HEK293 (cell line): ENCODE data around the gene WIPI1.

Source experiments
- CTCF ChIA-PET: fragments of 350-600 bp; formaldehyde crosslinking; extraction: SDS; loops from one replicate; lab custom pipeline; 2021; ENCODE audit warnings: antibody characterized with exemption; lab: Yijun Ruan, JAX
- POLR2A ChIA-PET: fragments of 300-600 bp; formaldehyde crosslinking; extraction: SDS; loops from one replicate; lab custom pipeline; 2020; ENCODE audit warnings: antibody characterized with exemption, inconsistent platforms; lab: Yijun Ruan, JAX
- H3K27ac ChIP-seq: fragments of 200-500 bp; sonication (Bioruptor generic); 2 replicates; pipeline ENCODE4 v1.5.1; 2014; ENCODE audit warnings: low read depth, low read length, control low read depth, inconsistent platforms; ENCODE audit errors: extremely low read depth
- H3K36me3 ChIP-seq, 2 experiments: fragments of 200-500 bp in 1 of 2; sonication (Bioruptor generic) in 1 of 2; 1 replicate in 1 of 2; 2 replicates in 1 of 2; pipeline ENCODE4 v1.5.1; 2014 to 2017; ENCODE audit warnings: inconsistent platforms in 2 of 2, low read length in 2 of 2; ENCODE audit not compliant: control insufficient read depth in 2 of 2, insufficient read depth in 1 of 2
- H3K4me1 ChIP-seq: fragments of 200-500 bp; sonication (Bioruptor generic); 2 replicates; pipeline ENCODE4 v1.5.1; 2014; ENCODE audit warnings: mild to moderate bottlenecking, low read length, inconsistent platforms; ENCODE audit not compliant: control insufficient read depth, insufficient read depth
- H3K4me3 ChIP-seq: 2 replicates; pipeline ENCODE4 v1.5.1; 2011; ENCODE audit warnings: low read depth, mild to moderate bottlenecking, control low read depth, low read length, moderate library complexity
- H3K9me3 ChIP-seq: fragments of 200-500 bp; sonication (Bioruptor generic); 2 replicates; pipeline ENCODE4 v1.5.1; 2014; ENCODE audit warnings: low read depth, low read length, inconsistent platforms; ENCODE audit not compliant: control insufficient read depth, insufficient read depth
- ELK4 ChIP-seq: IDR thresholded peaks from 2 replicates; pipeline ENCODE4 v1.6.1; 2011; ENCODE audit warnings: mild to moderate bottlenecking, low read depth, low read length, borderline replicate concordance
- HIC1 ChIP-seq: fragments of 450-650 bp; formaldehyde crosslinking; IDR thresholded peaks from 2 replicates; pipeline ENCODE4 v1.5.1; 2016; ENCODE audit warnings: missing biosample characterization, missing genetic modification characterization
- KLF1 ChIP-seq: fragments of 450-650 bp; formaldehyde crosslinking; IDR thresholded peaks from 2 replicates; pipeline ENCODE4 v1.5.1; 2016; ENCODE audit warnings: missing biosample characterization, missing genetic modification characterization
- KLF7 ChIP-seq: fragments of 450-650 bp; formaldehyde crosslinking; IDR thresholded peaks from 2 replicates; pipeline ENCODE4 v1.5.1; 2016; ENCODE audit warnings: missing biosample characterization, missing genetic modification characterization, borderline replicate concordance
- MZF1 ChIP-seq: fragments of 450-650 bp; formaldehyde crosslinking; IDR thresholded peaks from 2 replicates; pipeline ENCODE4 v1.5.1; 2017; ENCODE audit warnings: missing biosample characterization, missing genetic modification characterization, borderline replicate concordance
- PRDM10 ChIP-seq: fragments of 450-650 bp; formaldehyde crosslinking; IDR thresholded peaks from 2 replicates; pipeline ENCODE4 v1.5.1; 2016; ENCODE audit warnings: missing biosample characterization, missing genetic modification characterization
- ZBTB20 ChIP-seq: fragments of 450-650 bp; formaldehyde crosslinking; IDR thresholded peaks from 2 replicates; pipeline ENCODE4 v1.5.1; 2016; ENCODE audit warnings: missing biosample characterization, missing genetic modification characterization
- ZNF239 ChIP-seq: fragments of 450-650 bp; formaldehyde crosslinking; IDR thresholded peaks from 2 replicates; pipeline ENCODE4 v1.5.1; 2016; ENCODE audit warnings: missing biosample characterization, missing genetic modification characterization
- ZNF324 ChIP-seq: fragments of 450-650 bp; formaldehyde crosslinking; IDR thresholded peaks from 2 replicates; pipeline ENCODE4 v1.5.1; 2016; ENCODE audit warnings: missing biosample characterization, missing genetic modification characterization
- ZNF398 ChIP-seq: fragments of 450-650 bp; formaldehyde crosslinking; IDR thresholded peaks from 2 replicates; pipeline ENCODE4 v1.5.1; 2017; ENCODE audit warnings: missing biosample characterization, missing genetic modification characterization
- ZNF423 ChIP-seq: fragments of 450-650 bp; formaldehyde crosslinking; IDR thresholded peaks from 2 replicates; pipeline ENCODE4 v1.5.1; 2016; ENCODE audit warnings: missing biosample characterization, missing genetic modification characterization
- ZNF501 ChIP-seq: fragments of 450-650 bp; formaldehyde crosslinking; IDR thresholded peaks from 2 replicates; pipeline ENCODE4 v1.5.1; 2016; ENCODE audit warnings: missing biosample characterization, missing genetic modification characterization
- ZNF510 ChIP-seq: fragments of 450-650 bp; formaldehyde crosslinking; IDR thresholded peaks from 2 replicates; pipeline ENCODE4 v1.5.1; 2018; ENCODE audit warnings: mild to moderate bottlenecking, missing genetic modification characterization, missing biosample characterization; ENCODE audit not compliant: insufficient replicate concordance
- ZNF514 ChIP-seq: fragments of 450-650 bp; formaldehyde crosslinking; IDR thresholded peaks from 2 replicates; pipeline ENCODE4 v1.5.1; 2016; ENCODE audit warnings: missing biosample characterization, missing genetic modification characterization
- ZNF544 ChIP-seq: fragments of 450-650 bp; formaldehyde crosslinking; IDR thresholded peaks from 2 replicates; pipeline ENCODE4 v1.5.0; 2017; ENCODE audit warnings: missing biosample characterization, missing genetic modification characterization
- ZNF664 ChIP-seq: fragments of 450-650 bp; formaldehyde crosslinking; IDR thresholded peaks from 2 replicates; pipeline ENCODE4 v1.5.1; 2016; ENCODE audit warnings: missing biosample characterization, missing genetic modification characterization
- ZNF692 ChIP-seq: fragments of 450-650 bp; formaldehyde crosslinking; IDR thresholded peaks from 2 replicates; pipeline ENCODE4 v1.5.1; 2016; ENCODE audit warnings: missing biosample characterization, missing genetic modification characterization
- ZNF704 ChIP-seq: fragments of 450-650 bp; formaldehyde crosslinking; IDR thresholded peaks from 2 replicates; pipeline ENCODE4 v1.5.1; 2016; ENCODE audit warnings: missing biosample characterization, missing genetic modification characterization
- ZNF768 ChIP-seq: fragments of 450-650 bp; formaldehyde crosslinking; IDR thresholded peaks from 2 replicates; pipeline ENCODE4 v1.5.1; 2018; ENCODE audit warnings: missing biosample characterization, mild to moderate bottlenecking, missing genetic modification characterization
- ZNF837 ChIP-seq: fragments of 450-650 bp; formaldehyde crosslinking; IDR thresholded peaks from 2 replicates; pipeline ENCODE4 v1.5.1; 2016; ENCODE audit warnings: missing biosample characterization, missing genetic modification characterization
- ZSCAN23 ChIP-seq: fragments of 450-650 bp; formaldehyde crosslinking; IDR thresholded peaks from 2 replicates; pipeline ENCODE4 v1.5.1; 2016; ENCODE audit warnings: missing biosample characterization, missing genetic modification characterization

WIPI1 gene

GRCh38 chr17:68480885-68481284, 23.6 kb upstream of the WIPI1 start:
- Histone ChIP-seq H3K4me1 (no peaks in the 10 kb centered on the region), H3K36me3 (no peaks in the 10 kb centered on the region), H3K27ac (no peak overlapping the region), H3K4me3 (no peak overlapping the region), H3K9me3 (no peaks in the 10 kb centered on the region)
- TF ChIP-seq ZNF544 = no peak
- POLR2A ChIA-PET = interaction anchor here (0.9 to 1.2 kb wide), 2 partner anchors 31 to 233 kb away, joined by 3 read pairs; partner anchors contain the start of genes AMZ2 and PRKAR1A
- CTCF ChIA-PET = interaction anchor here (1.3 to 2.1 kb wide), 2 partner anchors 14 to 23 kb away, joined by 4 to 11 read pairs; partner anchors contain the start of gene WIPI1

- no peak overlapping the region for H3K4me3 ChIP-seq
- ChIA-PET CTCF (interaction anchor here (0.6 to 1.8 kb wide), 5 partner anchors 9 to 481 kb away, joined by 3 to 6 read pairs (median 3); partner anchors contain the start of gene WIPI1), POLR2A (no interaction called here)
- H3K27ac ChIP-seq = no peak overlapping the region
- H3K9me3 ChIP-seq = no peaks in the 10 kb centered on the region
- no peak for TF ChIP-seq ZNF423 (tag by site-specific recombination)
- TF ChIP-seq ZNF704 = no peak
- no peak for TF ChIP-seq ZNF398 (tag by site-specific recombination)
- TF ChIP-seq ZNF514 (tag by site-specific recombination) = no peak
- no peak for TF ChIP-seq KLF1 (tag by site-specific recombination)
- TF ChIP-seq ZNF664 = no peak
- TF ChIP-seq ZBTB20 (tag by site-specific recombination) = no peak
- TF ChIP-seq ZNF692 = no peak
- TF ChIP-seq ELK4 = no peak
- no peak for TF ChIP-seq ZNF324
- TF ChIP-seq ZNF239 (tag by site-specific recombination) = no peak
- no peak for TF ChIP-seq ZSCAN23 (tag by site-specific recombination)
- no peak for TF ChIP-seq PRDM10 (tag by site-specific recombination)
- TF ChIP-seq MZF1 (tag by site-specific recombination) = no peak
- TF ChIP-seq ZNF501 (tag by site-specific recombination) = no peak
- no peak for TF ChIP-seq ZNF768 (tag by site-specific recombination)
- no peak for TF ChIP-seq HIC1 (tag by site-specific recombination)
- no peak for TF ChIP-seq ZNF837 (tag by site-specific recombination)
- no peak for TF ChIP-seq KLF7 (tag by site-specific recombination)
- TF ChIP-seq ZNF510 (tag by site-specific recombination) = no peak
- H3K4me1 ChIP-seq = no peaks in the 10 kb centered on the region
- no peaks in the 10 kb centered on the region for H3K36me3 ChIP-seq
Measured at GRCh38 chr17:68470961-68471360, 13.7 kb upstream of the WIPI1 start.
